Thyroid gland (tissue), 4 donors: ENCODE results near the gene AKR1E2. TPM values are rescaled to one million over a fixed set of nuclear protein-coding genes. Genes with fewer than 3 reads are reported as not detected.

Experiments used
- DNase-seq, 2 donors: peaks; one replicate each; pipeline ENCODE4 v3.0.0-alpha.2; 2019
- H3K27ac ChIP-seq, 3 donors: fragments of 200-600 bp; sonication (generic); 1 replicate in 2 of 3; 2 replicates in 1 of 3; pipeline ENCODE4 v1.5.1; 2016 to 2019; ENCODE audit warnings: mild to moderate bottlenecking in 1 of 3, moderate library complexity in 1 of 3
- H3K27me3 ChIP-seq: fragments of 200-600 bp; sonication (generic); one replicate; pipeline ENCODE4 v1.5.1; 2019
- H3K36me3 ChIP-seq, 2 donors: fragments of 200-600 bp; sonication (generic); one replicate each; pipeline ENCODE4 v1.5.1; 2016 to 2019
- H3K4me1 ChIP-seq, 2 donors: fragments of 200-600 bp; sonication (generic); one replicate each; pipeline ENCODE4 v1.5.1; 2017 to 2019
- H3K4me3 ChIP-seq, 3 donors: fragments of 200-600 bp; sonication (generic); replicated peaks in 1 of 3; 1 replicate in 2 of 3; 2 replicates in 1 of 3; pipeline ENCODE4 v1.5.1; 2016; ENCODE audit warnings: mild to moderate bottlenecking in 1 of 3
- H3K9me3 ChIP-seq: fragments of 200-600 bp; sonication (generic); one replicate; pipeline ENCODE4 v1.5.1; 2017
- POLR2A ChIP-seq, 2 donors: fragments of 450-650 bp; IDR thresholded peaks; one replicate each; pipeline ENCODE4 v1.6.1; 2017; ENCODE audit warnings: antibody characterized with exemption in 2 of 2, mild to moderate bottlenecking in 2 of 2, moderate library complexity in 1 of 2
- WGBS, 2 donors: methylation state at CpG; one replicate each; pipeline ENCODE4 v1.1.5; 2017; 5-methylcytosine and 5-hydroxymethylcytosine counted together
- intact Hi-C: fragments of 100-400 bp; cut with DNase I; formaldehyde crosslinking; loops from one replicate; pipeline ENCODE4 v1.15.1; 2023
- total RNA-seq, 4 donors: library from RNA; depleted of rRNA; stranded (reverse); fragments of >200 nt; gene quantifications; one replicate each; pipeline ENCODE4 v1.2.3, GENCODE V29; 2016
- TF ChIP-seq, protein P1 (sequence below), 6 experiments: fragments of 200-600 bp in 3 of 6; fragments of 450-650 bp in 3 of 6; sonication (generic) in 3 of 6; IDR thresholded peaks; one replicate each; pipeline ENCODE4 v1.5.1; 2016 to 2019; ENCODE audit warnings: antibody characterized with exemption in 6 of 6, mild to moderate bottlenecking in 2 of 6, inconsistent platforms in 1 of 6, moderate library complexity in 1 of 6

The AKR1E2 gene
- total RNA-seq, 4 donors from 2014 or later: 14.4 to 18.5 (median 15.9) TPM

- Histone ChIP-seq H3K4me3 (no peak overlapping the region), H3K4me1 (peaks cover 0 to 14% of the 10 kb centered on the region in 2 donors), H3K27me3 (no peaks in the 10 kb centered on the region), H3K36me3 (no peaks in the 10 kb centered on the region), H3K9me3 (no peaks in the 10 kb centered on the region), H3K27ac (no peak overlapping the region)
- 79 to 87% methylated on average over 7 of the region's 7 CpGs for WGBS, 2 donors
- intact Hi-C loops: loop anchor here (10.0 kb wide), 2 partner anchors 465 to 1055 kb away; no protein-coding TSS in a partner anchor
- no peak for TF ChIP-seq POLR2A (IDR thresholded peaks at IDR 0.05)
- TF ChIP-seq, protein P1, sequence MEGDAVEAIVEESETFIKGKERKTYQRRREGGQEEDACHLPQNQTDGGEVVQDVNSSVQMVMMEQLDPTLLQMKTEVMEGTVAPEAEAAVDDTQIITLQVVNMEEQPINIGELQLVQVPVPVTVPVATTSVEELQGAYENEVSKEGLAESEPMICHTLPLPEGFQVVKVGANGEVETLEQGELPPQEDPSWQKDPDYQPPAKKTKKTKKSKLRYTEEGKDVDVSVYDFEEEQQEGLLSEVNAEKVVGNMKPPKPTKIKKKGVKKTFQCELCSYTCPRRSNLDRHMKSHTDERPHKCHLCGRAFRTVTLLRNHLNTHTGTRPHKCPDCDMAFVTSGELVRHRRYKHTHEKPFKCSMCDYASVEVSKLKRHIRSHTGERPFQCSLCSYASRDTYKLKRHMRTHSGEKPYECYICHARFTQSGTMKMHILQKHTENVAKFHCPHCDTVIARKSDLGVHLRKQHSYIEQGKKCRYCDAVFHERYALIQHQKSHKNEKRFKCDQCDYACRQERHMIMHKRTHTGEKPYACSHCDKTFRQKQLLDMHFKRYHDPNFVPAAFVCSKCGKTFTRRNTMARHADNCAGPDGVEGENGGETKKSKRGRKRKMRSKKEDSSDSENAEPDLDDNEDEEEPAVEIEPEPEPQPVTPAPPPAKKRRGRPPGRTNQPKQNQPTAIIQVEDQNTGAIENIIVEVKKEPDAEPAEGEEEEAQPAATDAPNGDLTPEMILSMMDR (IDR thresholded peaks at IDR 0.05): no peak
- DNase-seq: no peak
Observed at GRCh38 chr10:4819707-4820106, 6.3 kb upstream of the AKR1E2 start.

DNA sequence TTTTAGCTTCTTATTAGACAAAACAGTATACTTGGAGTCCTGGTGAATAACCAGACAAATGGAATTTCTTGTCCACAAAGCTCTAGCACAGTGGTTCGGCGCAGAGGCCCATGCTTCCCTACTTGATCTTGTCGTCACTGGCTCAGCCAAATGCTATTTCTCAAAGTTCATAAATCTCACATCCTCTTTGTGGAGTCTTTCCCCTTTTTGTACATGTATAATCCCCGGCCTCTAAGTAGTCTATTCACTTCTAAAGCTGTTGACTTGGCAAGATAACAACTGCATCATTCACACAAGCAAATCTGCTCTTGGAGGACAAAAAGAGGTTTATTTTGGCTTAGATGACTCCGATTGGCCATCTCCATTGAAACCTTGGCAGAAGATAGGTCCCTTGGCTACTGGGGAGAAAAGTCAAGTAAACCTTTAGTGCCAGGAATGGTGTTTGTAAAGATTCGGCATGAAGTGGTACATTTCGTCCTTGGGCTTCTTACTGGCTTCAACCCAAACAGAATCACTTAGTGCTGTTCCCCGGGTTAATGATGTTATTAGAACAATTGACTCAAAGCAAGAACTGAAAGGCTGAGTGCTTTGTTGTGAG lies 5.1 kb upstream of the AKR1E2 start:
- no peaks in the 10 kb centered on the region for H3K9me3 ChIP-seq
- no peaks in the 10 kb centered on the region for H3K27me3 ChIP-seq
- peak in 1 of 2 donors; percentile 46 for DNase-seq
- peaks cover 0 to 17% of the 10 kb centered on the region in 2 donors for H3K4me1 ChIP-seq
- 32% methylated on average over 8 of the region's 8 CpGs for WGBS, 2 donors
- intact Hi-C loops: loop anchor here (10.0 kb wide), 1 partner anchor 1054 kb away; no protein-coding TSS in a partner anchor
- no peak overlapping the region for H3K4me3 ChIP-seq
- no peaks in the 10 kb centered on the region for H3K36me3 ChIP-seq
- TF ChIP-seq POLR2A (IDR thresholded peaks at IDR 0.05): no peak
- TF ChIP-seq, protein P1 (IDR thresholded peaks at IDR 0.05): peak in 1 of 6 experiments; percentile 4
- peak overlapping the region in 2 of 3 donors; percentile 65 to 72 for H3K27ac ChIP-seq

- no peaks in the 10 kb centered on the region for H3K9me3 ChIP-seq
- H3K4me1 ChIP-seq: peaks cover 5 to 21% of the 10 kb centered on the region in 2 donors
- H3K36me3 ChIP-seq: no peaks in the 10 kb centered on the region
- intact Hi-C loops: loop anchor here (10.0 kb wide), 1 partner anchor 1053 kb away; no protein-coding TSS in a partner anchor
- no peak for DNase-seq
- H3K27me3 ChIP-seq: no peaks in the 10 kb centered on the region
- TF ChIP-seq, protein P1 (IDR thresholded peaks at IDR 0.05): no peak
- no peak for TF ChIP-seq POLR2A (IDR thresholded peaks at IDR 0.05)
- H3K4me3 ChIP-seq: no peak overlapping the region
- WGBS, 2 donors: 76 to 79% methylated on average over 5 of the region's 5 CpGs
- H3K27ac ChIP-seq: peak overlapping the region in 1 of 3 donors; percentile 65
Observed at GRCh38 chr10:4822208-4822607, 3.8 kb upstream of the AKR1E2 start.

- Histone ChIP-seq H3K36me3 (no peaks in the 10 kb centered on the region), H3K4me1 (peaks cover 5 to 21% of the 10 kb centered on the region in 2 donors), H3K27me3 (no peaks in the 10 kb centered on the region), H3K9me3 (no peaks in the 10 kb centered on the region), H3K27ac (no peak overlapping the region), H3K4me3 (no peak overlapping the region)
- TF ChIP-seq, protein P1 (IDR thresholded peaks at IDR 0.05): no peak
- no peak for TF ChIP-seq POLR2A (IDR thresholded peaks at IDR 0.05)
- intact Hi-C loops: loop anchor here (10.0 kb wide), 1 partner anchor 1050 kb away; no protein-coding TSS in a partner anchor
- no peak for DNase-seq
- 94 to 97% methylated on average over 5 of the region's 5 CpGs for WGBS, 2 donors
Observed at GRCh38 chr10:4824791-4825310, 1.2 kb upstream of the AKR1E2 start.

GRCh38 chr10:4825456-4825867 lies 545 bp upstream of the AKR1E2 start:
- TF ChIP-seq POLR2A (IDR thresholded peaks at IDR 0.05): no peak
- TF ChIP-seq, protein P1 (IDR thresholded peaks at IDR 0.05): no peak
- H3K9me3 ChIP-seq: no peaks in the 10 kb centered on the region
- peak overlapping the region in 1 of 3 donors; percentile 15 for H3K4me3 ChIP-seq
- peak overlapping the region in 2 of 3 donors; percentile 90 to 96 for H3K27ac ChIP-seq
- no peaks in the 10 kb centered on the region for H3K27me3 ChIP-seq
- WGBS, 2 donors: 97 to 100% methylated on average over 2 to 16 of the region's 16 CpGs
- intact Hi-C loops: loop anchor here (10.0 kb wide), 1 partner anchor 1049 kb away; no protein-coding TSS in a partner anchor
- no peak for DNase-seq
- no peaks in the 10 kb centered on the region for H3K36me3 ChIP-seq
- peaks cover 5 to 19% of the 10 kb centered on the region in 2 donors for H3K4me1 ChIP-seq
